Muscle layer of colon (tissue), 2 donors: ENCODE results near the gene KCNG3.

Source experiments
- H3K27ac ChIP-seq: one replicate; pipeline ENCODE4 v1.7.0; 2013; ENCODE audit warnings: low read depth, mild to moderate bottlenecking, low read length, moderate library complexity
- H3K27me3 ChIP-seq, 2 donors: one replicate each; pipeline ENCODE4 v1.7.0; 2013; ENCODE audit warnings: low read length in 2 of 2, mild to moderate bottlenecking in 2 of 2; ENCODE audit not compliant: insufficient read depth in 2 of 2, control insufficient read depth in 1 of 2
- H3K36me3 ChIP-seq: one replicate; pipeline ENCODE4 v1.7.0; 2013; ENCODE audit warnings: mild to moderate bottlenecking, low read length; ENCODE audit not compliant: insufficient read depth
- H3K4me1 ChIP-seq: one replicate; pipeline ENCODE4 v1.7.0; 2013; ENCODE audit warnings: mild to moderate bottlenecking, low read length; ENCODE audit not compliant: insufficient read depth
- H3K4me3 ChIP-seq, 2 donors: one replicate each; pipeline ENCODE4 v1.7.0; 2013; ENCODE audit warnings: low read length in 2 of 2, low read depth in 1 of 2, mild to moderate bottlenecking in 1 of 2, moderate library complexity in 1 of 2
- H3K9ac ChIP-seq: one replicate; pipeline ENCODE4 v1.7.0; 2013; ENCODE audit warnings: low read length
- H3K9me3 ChIP-seq: one replicate; pipeline ENCODE4 v1.7.0; 2013; ENCODE audit warnings: mild to moderate bottlenecking, low read length
- donor health status: abdominal sarcoma.
- donor health status: Adenocarcinoma of cecum.

Gene KCNG3

GRCh38 chr2:42474765-42475454, 18.9 kb downstream of the KCNG3 start:
- H3K9ac ChIP-seq: no peak overlapping the region
- H3K27ac ChIP-seq: no peak overlapping the region
- no peak overlapping the region for H3K4me3 ChIP-seq
- H3K4me1 ChIP-seq: no peaks in the 10 kb centered on the region
- H3K27me3 ChIP-seq: no peaks in the 10 kb centered on the region
- H3K36me3 ChIP-seq: no peaks in the 10 kb centered on the region
- no peaks in the 10 kb centered on the region for H3K9me3 ChIP-seq

- H3K27me3 ChIP-seq: no peaks in the 10 kb centered on the region
- peaks cover 7% of the 10 kb centered on the region for H3K9me3 ChIP-seq
- no peaks in the 10 kb centered on the region for H3K36me3 ChIP-seq
- H3K4me3 ChIP-seq: no peak overlapping the region
- no peaks in the 10 kb centered on the region for H3K4me1 ChIP-seq
- no peak overlapping the region for H3K9ac ChIP-seq
- H3K27ac ChIP-seq: no peak overlapping the region
Observed at GRCh38 chr2:42470706-42471105, 23.1 kb downstream of the KCNG3 start.

DNA sequence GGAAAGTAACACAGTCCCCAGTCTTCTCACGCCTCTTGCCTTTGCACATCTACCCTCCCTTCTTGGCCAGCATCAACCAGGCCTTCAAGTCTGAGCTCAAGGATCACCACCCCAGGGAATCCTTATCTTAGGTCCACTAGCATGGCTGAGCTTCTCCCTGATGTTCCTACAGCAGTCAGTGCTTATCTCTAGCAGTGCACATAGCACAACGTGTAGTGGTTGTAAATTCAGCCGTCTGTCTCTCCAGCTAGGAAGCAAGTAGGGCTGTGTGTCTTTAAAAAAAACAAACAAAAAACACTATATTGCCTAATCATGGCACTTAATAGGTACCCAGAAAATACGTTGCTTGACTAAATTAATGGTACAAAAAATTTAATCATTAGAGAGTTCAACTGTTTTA, 29.2 kb downstream of the KCNG3 start:
- Histone ChIP-seq H3K27ac (no peak overlapping the region), H3K36me3 (no peaks in the 10 kb centered on the region), H3K9me3 (peaks cover 7% of the 10 kb centered on the region), H3K9ac (no peak overlapping the region), H3K27me3 (no peaks in the 10 kb centered on the region), H3K4me3 (no peak overlapping the region), H3K4me1 (no peaks in the 10 kb centered on the region)

DNA sequence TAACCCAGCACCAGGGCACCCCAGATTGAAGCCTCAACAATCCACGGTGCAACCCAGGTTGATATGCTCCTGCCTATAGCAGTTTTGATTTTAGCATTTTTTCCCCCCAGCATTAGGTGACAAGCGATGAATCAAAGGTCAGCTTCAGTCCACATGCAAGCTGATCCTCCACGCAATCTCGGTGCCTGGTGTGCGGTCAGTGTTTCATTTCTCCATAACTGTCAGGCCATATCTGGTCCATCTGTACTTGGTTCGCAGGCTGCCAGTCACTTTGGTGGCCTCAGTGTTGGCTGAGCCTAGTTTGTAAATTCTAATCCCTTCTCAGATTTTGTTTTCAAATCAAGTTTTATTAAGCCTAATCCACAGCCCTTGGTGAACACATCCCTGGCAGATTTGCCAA, 30.2 kb downstream of the KCNG3 start:
- H3K36me3 ChIP-seq: no peaks in the 10 kb centered on the region
- H3K27me3 ChIP-seq: no peaks in the 10 kb centered on the region
- H3K4me1 ChIP-seq: no peaks in the 10 kb centered on the region
- H3K9ac ChIP-seq: no peak overlapping the region
- peaks cover 7% of the 10 kb centered on the region for H3K9me3 ChIP-seq
- no peak overlapping the region for H3K4me3 ChIP-seq
- H3K27ac ChIP-seq: no peak overlapping the region

GRCh38 chr2:42459296-42459695, 34.5 kb downstream of the KCNG3 start:
- Histone ChIP-seq H3K36me3 (no peaks in the 10 kb centered on the region), H3K4me3 (no peak overlapping the region), H3K4me1 (no peaks in the 10 kb centered on the region), H3K9ac (no peak overlapping the region), H3K27me3 (no peaks in the 10 kb centered on the region), H3K27ac (no peak overlapping the region), H3K9me3 (no peaks in the 10 kb centered on the region)

- Histone ChIP-seq H3K27me3 (no peaks in the 10 kb centered on the region), H3K4me1 (no peaks in the 10 kb centered on the region), H3K4me3 (no peak overlapping the region), H3K36me3 (no peaks in the 10 kb centered on the region), H3K27ac (no peak overlapping the region), H3K9me3 (no peaks in the 10 kb centered on the region), H3K9ac (no peak overlapping the region)
Observed at GRCh38 chr2:42458396-42458795, 35.4 kb downstream of the KCNG3 start.

- no peak overlapping the region for H3K9ac ChIP-seq
- H3K36me3 ChIP-seq: no peaks in the 10 kb centered on the region
- no peaks in the 10 kb centered on the region for H3K4me1 ChIP-seq
- H3K4me3 ChIP-seq: no peak overlapping the region
- H3K27me3 ChIP-seq: no peaks in the 10 kb centered on the region
- H3K27ac ChIP-seq: no peak overlapping the region
- H3K9me3 ChIP-seq: no peaks in the 10 kb centered on the region
Observed at GRCh38 chr2:42457011-42457410, 36.8 kb downstream of the KCNG3 start.

GRCh38 chr2:42456126-42456839, 37.5 kb downstream of the KCNG3 start:
- Histone ChIP-seq H3K9me3 (no peaks in the 10 kb centered on the region), H3K27ac (no peak overlapping the region), H3K9ac (no peak overlapping the region), H3K36me3 (no peaks in the 10 kb centered on the region), H3K4me3 (no peak overlapping the region), H3K27me3 (no peaks in the 10 kb centered on the region), H3K4me1 (no peaks in the 10 kb centered on the region)

- Histone ChIP-seq H3K27me3 (no peaks in the 10 kb centered on the region), H3K4me3 (no peak overlapping the region), H3K4me1 (no peaks in the 10 kb centered on the region), H3K9ac (no peak overlapping the region), H3K9me3 (no peaks in the 10 kb centered on the region), H3K36me3 (no peaks in the 10 kb centered on the region), H3K27ac (no peak overlapping the region)
Observed at GRCh38 chr2:42452545-42452944, 41.2 kb downstream of the KCNG3 start.

- Histone ChIP-seq H3K4me1 (no peaks in the 10 kb centered on the region), H3K4me3 (no peak overlapping the region), H3K9ac (no peak overlapping the region), H3K9me3 (no peaks in the 10 kb centered on the region), H3K27ac (no peak overlapping the region), H3K36me3 (no peaks in the 10 kb centered on the region), H3K27me3 (no peaks in the 10 kb centered on the region)
Observed at GRCh38 chr2:42450136-42450535, 43.6 kb downstream of the KCNG3 start.

GRCh38 chr2:42449163-42450087, 44.4 kb downstream of the KCNG3 start:
- Histone ChIP-seq H3K27ac (no peak overlapping the region), H3K4me3 (no peak overlapping the region), H3K4me1 (no peaks in the 10 kb centered on the region), H3K27me3 (no peaks in the 10 kb centered on the region), H3K9ac (no peak overlapping the region), H3K9me3 (no peaks in the 10 kb centered on the region), H3K36me3 (no peaks in the 10 kb centered on the region)
